GM18499 (cell line): ENCODE data around the gene IGFBP7.

Experiments
- ATAC-seq: cut with Tn5 transposase; IDR thresholded peaks from one replicate; pipeline ENCODE4 v1.9.1; 2021; ENCODE audit warnings: moderate number of reproducible peaks; ENCODE audit not compliant: insufficient read depth, unreplicated experiment

The IGFBP7 gene

GRCh38 chr4:57098941-57099340 is 11.2 kb downstream of the IGFBP7 start:
- no peak for ATAC-seq

DNA sequence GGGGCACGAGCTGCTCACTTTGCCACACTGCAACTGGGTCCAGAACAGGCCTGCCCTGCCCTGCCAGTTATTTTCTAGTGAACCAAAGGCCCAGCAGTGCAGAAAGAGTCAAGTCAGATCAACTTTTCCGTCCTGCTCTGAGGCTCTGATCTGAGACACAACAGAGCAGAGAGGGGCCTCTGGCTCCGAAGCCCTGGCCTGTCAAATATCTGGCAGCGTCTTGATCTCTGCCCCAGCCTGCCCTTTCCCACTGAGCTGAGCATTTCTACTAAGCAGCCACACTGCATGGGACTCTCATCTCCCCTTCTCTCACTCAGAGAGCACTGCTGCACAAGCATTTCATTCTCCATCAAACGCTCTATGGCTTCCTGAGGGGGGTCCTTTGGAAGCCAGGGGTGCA is 11.8 kb downstream of the IGFBP7 start:
- no peak for ATAC-seq

- ATAC-seq = no peak
Measured at GRCh38 chr4:57097711-57098110, 12.5 kb downstream of the IGFBP7 start.

- no peak for ATAC-seq
Measured at GRCh38 chr4:57095956-57096355, 14.2 kb downstream of the IGFBP7 start.

DNA sequence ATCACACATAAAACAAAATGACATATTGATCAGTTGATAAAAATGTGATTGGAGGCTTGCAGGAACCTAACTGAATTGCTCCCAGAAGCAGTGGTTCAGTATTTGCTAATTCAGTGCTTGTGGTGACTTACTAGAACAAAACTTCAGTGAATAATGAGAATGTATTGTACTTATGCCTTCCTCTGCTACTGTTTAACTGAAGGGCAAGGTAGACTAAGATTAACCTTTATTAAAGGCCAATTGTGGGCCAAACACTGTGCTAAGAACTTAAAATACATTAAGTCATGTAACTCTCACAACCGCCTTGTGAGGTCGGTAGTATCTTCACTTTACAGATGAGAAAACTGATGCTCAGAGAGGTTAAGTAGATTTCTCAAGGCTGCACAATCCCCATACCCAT is 14.9 kb downstream of the IGFBP7 start:
- no peak for ATAC-seq

- no peak for ATAC-seq
Measured at GRCh38 chr4:57094832-57095223, 15.4 kb downstream of the IGFBP7 start.

DNA sequence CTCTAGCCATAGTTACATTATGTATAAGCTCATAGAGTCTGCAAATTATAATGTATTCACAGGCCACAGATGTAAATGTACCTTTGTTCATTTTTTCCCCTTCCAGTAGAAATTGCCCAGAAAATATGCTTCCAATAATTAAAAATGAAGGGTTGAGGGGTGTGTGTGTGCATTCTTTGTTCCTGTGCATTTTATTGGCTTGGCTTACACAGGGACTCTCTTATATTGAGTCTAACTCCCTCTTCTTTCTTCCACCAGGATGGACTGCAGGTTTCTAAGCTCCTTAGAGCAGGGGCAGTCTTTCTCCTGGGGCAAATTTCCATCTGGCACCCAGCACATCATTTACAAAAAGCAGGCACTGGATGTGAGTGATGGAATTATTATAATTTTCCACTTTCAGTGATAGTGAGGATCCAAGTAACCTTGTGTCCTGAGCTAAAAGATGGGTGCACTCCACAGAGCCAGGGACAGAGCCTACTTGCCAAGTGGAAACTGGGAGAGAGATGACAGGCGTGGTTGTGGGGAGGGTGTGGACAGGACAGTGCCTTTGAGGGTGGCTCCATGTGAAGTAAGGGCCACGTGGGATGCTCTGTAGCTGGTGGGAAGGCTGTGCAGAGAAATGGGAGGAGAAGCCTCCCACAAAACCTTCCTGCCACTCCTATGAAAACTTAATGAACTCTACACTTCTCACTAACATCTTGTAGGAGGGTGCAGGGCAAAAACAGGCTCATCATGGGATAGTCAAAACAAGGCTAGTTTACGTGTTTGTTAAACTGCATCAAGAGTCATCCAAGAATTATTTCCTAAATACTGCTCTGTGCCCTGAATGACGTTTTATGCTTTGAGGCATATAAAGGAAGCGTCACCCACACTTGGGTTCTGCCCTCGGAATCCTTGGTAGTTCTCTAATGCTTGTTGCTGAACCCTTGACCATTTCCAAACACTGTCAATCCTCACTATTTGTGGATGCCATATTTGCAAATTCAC is 16.0 kb downstream of the IGFBP7 start:
- no peak for ATAC-seq

DNA sequence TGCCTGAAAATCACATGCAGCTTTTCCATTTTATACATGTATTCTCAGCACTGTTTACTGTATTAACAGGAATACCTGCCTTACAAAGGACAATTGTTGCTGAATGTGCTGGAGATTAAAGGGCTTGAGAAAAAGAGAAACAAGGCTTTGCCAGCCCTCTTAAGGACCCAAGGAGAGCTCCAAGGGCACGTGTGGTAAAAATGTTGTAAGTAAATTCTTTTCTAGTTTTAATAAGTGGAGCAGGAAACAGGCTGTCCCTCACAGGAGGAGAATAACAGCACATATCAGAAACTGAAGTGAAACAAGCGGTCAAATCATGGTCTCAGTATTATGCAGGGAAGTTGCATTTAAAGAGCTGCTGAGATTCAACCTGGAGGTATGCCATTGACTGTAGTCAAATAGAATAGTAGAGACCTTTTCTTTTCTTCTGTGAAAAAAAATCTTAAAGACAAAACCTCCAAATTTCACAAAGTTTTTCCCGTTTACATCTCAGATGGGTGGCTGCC is 18.5 kb downstream of the IGFBP7 start:
- no peak for ATAC-seq

GRCh38 chr4:57090079-57090478 is 20.1 kb downstream of the IGFBP7 start:
- no peak for ATAC-seq

- no peak for ATAC-seq
Measured at GRCh38 chr4:57089549-57089948, 20.6 kb downstream of the IGFBP7 start.

GRCh38 chr4:57086031-57086723 is 24.0 kb downstream of the IGFBP7 start:
- no peak for ATAC-seq

DNA sequence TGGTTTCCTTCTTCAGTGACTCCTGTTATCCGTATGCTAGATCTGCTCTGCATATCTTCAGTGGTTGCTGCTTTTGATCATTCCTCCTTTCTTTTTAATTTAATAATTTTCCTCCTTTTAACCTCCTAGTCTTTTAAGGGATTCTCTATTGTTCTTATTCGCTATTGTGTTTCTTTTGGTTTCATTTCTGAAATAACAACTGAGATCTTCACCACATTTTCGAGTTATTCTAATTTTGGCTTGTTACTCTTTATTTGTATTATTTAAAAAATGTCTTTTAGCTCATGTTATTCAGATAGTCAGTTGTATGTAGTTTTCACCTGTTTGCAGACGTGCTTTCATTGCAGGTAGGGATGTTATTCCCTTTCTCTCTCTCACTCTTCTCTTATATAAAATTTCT is 24.9 kb downstream of the IGFBP7 start:
- no peak for ATAC-seq

DNA sequence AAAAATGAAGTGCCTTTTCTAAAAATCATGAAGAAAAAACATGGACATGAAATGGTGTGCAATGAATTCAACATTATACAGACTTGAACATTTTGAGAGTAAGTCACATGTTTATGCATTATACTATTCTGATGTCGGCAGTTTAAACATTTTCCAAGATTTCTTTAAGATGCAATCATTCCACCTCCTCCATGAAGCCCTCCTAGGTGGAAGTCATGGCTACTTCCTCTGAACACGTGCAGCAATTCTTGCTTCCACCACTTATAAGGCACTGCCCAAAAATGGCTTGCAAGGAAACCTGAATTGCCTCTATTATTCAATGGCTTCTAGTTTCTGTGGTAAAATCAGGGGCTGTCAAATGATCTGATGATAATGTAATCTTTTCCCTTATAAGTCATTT is 25.8 kb downstream of the IGFBP7 start:
- ATAC-seq = no peak

DNA sequence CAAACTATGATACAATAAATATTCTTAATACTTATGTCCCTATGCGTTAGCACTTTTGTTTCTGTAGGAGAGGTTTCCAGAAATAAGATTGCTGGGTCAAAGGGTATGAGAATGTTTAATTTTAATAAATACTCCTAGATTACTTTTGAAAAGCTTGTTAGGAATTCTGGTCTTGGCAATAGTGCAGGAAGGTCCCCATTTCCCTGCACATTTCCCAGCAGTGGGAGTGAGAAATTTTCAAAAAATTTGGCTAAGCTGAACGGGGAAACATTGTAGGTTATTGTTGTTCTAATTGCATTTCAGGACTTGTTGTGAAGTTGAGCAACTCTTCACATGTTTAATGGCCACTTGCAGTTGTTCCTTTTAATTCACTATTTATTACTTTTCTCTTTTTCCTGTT is 27.1 kb downstream of the IGFBP7 start:
- ATAC-seq = no peak

- no peak for ATAC-seq
Measured at GRCh38 chr4:57081651-57082621, 28.2 kb downstream of the IGFBP7 start.

GRCh38 chr4:57080781-57081650 is 29.2 kb downstream of the IGFBP7 start:
- ATAC-seq = no peak

DNA sequence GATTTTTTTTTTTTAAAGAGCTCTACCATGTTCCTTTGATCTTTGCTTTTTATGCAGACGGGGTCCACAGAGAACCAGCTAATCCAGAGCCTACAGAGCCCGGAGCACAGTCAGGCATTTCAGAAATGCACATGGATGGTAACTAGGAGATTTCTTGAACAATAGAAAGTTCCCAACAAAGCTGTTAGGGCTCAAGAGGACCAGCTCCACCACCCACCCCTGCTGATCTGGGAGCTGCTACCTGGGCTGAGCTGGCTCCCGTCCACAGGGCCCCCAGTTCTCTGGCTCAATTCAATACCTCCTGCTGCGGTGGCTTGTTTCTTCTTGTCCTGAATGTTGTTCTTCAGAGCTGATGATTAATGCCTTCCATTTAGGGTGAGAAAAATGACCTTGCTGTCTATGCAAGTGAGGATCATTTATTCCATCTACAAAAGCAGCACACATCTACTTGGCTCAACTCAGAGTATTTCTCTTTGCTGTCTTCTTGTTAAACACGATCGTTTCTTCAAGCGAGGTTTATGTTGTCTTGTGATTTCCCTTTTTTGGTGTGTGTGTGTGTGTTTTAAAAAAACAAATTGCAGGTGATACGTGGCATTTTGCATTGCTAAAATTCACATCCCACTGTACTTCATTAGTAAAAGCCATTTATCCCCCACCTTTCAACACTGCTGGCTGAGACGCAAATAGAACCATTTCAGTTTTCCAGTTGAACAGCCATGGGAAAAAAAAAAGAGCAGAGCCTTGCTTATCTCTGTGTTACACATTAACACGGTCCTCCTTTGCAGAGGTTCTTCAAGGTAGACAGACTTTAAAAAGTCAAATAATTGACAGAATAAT is 31.3 kb downstream of the IGFBP7 start:
- no peak for ATAC-seq

- ATAC-seq = no peak
Measured at GRCh38 chr4:57077550-57078343, 32.4 kb downstream of the IGFBP7 start.
